ENCODE data around the gene POP5. TPM values are rescaled to one million over a fixed set of nuclear protein-coding genes. Genes with fewer than 3 reads are reported as not detected.

POP5 gene
- 49.5 and 53.9 TPM in 2 replicates for total RNA-seq (2022)
- percentile 77 among the genes with signal in this experiment for Bru-seq, nascent RNA
- percentile 81 among the genes with signal in this experiment for BruChase-seq, experiment 1, labeled RNA remaining after a 2-hour chase
- percentile 84 among the genes with signal in this experiment for BruChase-seq, experiment 2, labeled RNA remaining after a 6-hour chase
- long read RNA-seq, transcript POP5-209 (5 exons, 794 nt), result minor isoform, 7 of 67 reads
- long read RNA-seq, transcript POP5-202 (5 exons, 801 nt), result major isoform, 32 of 67 reads
- long read RNA-seq, partial matches to known transcripts, result 1 of 67 reads
- long read RNA-seq, other reads (novel, unspliced or antisense), result 19 of 67 reads

GRCh38 chr12:120580787-120581723 lies at the start of gene POP5:
Gene POP5 (minus strand): TSS chr12:120581402. CDS start chr12:120581362, 40 bp downstream.
- CTCF ChIA-PET, result interaction anchor here (0.6 to 3.6 kb wide), 17 partner anchors 9 to 1054 kb away, joined by 3 to 37 read pairs (median 3); partner anchors contain the start of genes CABP1, COQ5 and DYNLL1
- peaks cover 3% of the 10 kb centered on the region for H3K36me3 ChIP-seq (ENCODE audit: control insufficient read depth, insufficient read depth, low read length)
- intact Hi-C loops (cut with micrococcal nuclease; ENCODE audit: unreplicated experiment), result loop anchor here (1.0 to 5.0 kb wide), 8 partner anchors 10 to 531 kb away; partner anchors contain the start of genes ACADS, COQ5, COX6A1 and MLEC
- Mint-ChIP-seq H3K36me3 (ENCODE audit: insufficient read depth, unreplicated experiment) (peaks cover 51% of the 10 kb centered on the region), H3K4me1 (ENCODE audit: low read depth, unreplicated experiment) (peaks cover 15% of the 10 kb centered on the region), H3K27me3 (ENCODE audit: insufficient read depth, unreplicated experiment) (no peaks in the 10 kb centered on the region), H3K9me3 (ENCODE audit: unreplicated experiment) (no peaks in the 10 kb centered on the region), H3K4me3 (ENCODE audit: unreplicated experiment) (peak within 1 kb of the TSS; percentile 99), H3K27ac (ENCODE audit: unreplicated experiment) (peak within 1 kb of the TSS; percentile 96)
- peak within 1 kb of the TSS; percentile 86 for H3K4me3 ChIP-seq (ENCODE audit: low read depth, low read length)
- DNase-seq, result peak; percentile 96 to 97
- TSS peak; percentile 75 for BruUV-seq (replicated peaks)
- POLR2A ChIA-PET, result interaction anchor here (0.6 to 1.9 kb wide), 18 partner anchors 10 to 403 kb away, joined by 3 to 28 read pairs (median 4); partner anchors contain the start of genes COQ5, DYNLL1, HNF1A and RNU4-1
- H3K4me1 ChIP-seq, result no peaks in the 10 kb centered on the region
- no peaks in the 10 kb centered on the region for H3K9me3 ChIP-seq
- TF ChIP-seq CTCF (IDR thresholded peaks at IDR 0.05; ENCODE audit: insufficient read depth in 1 of 2, low read depth in 1 of 2, low read length in 1 of 2, severe bottlenecking in 1 of 2, unreplicated experiment in 1 of 2), result no peak
- no peaks in the 10 kb centered on the region for H3K27me3 ChIP-seq (replicated peaks; ENCODE audit: control insufficient read depth, insufficient read depth, low read length)

GRCh38 chr12:120630104-120630892 lies 49.1 kb upstream of the POP5 start:
- H3K4me1 Mint-ChIP-seq (ENCODE audit: low read depth, unreplicated experiment), result no peaks in the 10 kb centered on the region
- no peaks in the 10 kb centered on the region for H3K9me3 Mint-ChIP-seq (ENCODE audit: unreplicated experiment)
- BruUV-seq (replicated peaks), result no TSS peak
- H3K27ac Mint-ChIP-seq (ENCODE audit: unreplicated experiment), result no peak overlapping the region
- TF ChIP-seq CTCF (IDR thresholded peaks at IDR 0.05; ENCODE audit: insufficient read depth in 1 of 2, low read depth in 1 of 2, low read length in 1 of 2, severe bottlenecking in 1 of 2, unreplicated experiment in 1 of 2), result no peak
- POLR2A ChIA-PET, result no interaction called here
- Histone ChIP-seq H3K4me1 (no peaks in the 10 kb centered on the region), H3K9me3 (no peaks in the 10 kb centered on the region), H3K36me3 (ENCODE audit: control insufficient read depth, insufficient read depth, low read length) (no peaks in the 10 kb centered on the region), H3K27me3 (replicated peaks; ENCODE audit: control insufficient read depth, insufficient read depth, low read length) (no peaks in the 10 kb centered on the region), H3K4me3 (ENCODE audit: low read depth, low read length) (no peak overlapping the region)
- intact Hi-C loops (cut with micrococcal nuclease; ENCODE audit: unreplicated experiment), result no loop called here
- H3K4me3 Mint-ChIP-seq (ENCODE audit: unreplicated experiment), result no peak overlapping the region
- CTCF ChIA-PET, result interaction anchor here (0.6 kb wide), 1 partner anchor 249 kb away, joined by 3 read pairs; no protein-coding TSS in a partner anchor
- no peaks in the 10 kb centered on the region for H3K36me3 Mint-ChIP-seq (ENCODE audit: insufficient read depth, unreplicated experiment)
- H3K27me3 Mint-ChIP-seq (ENCODE audit: insufficient read depth, unreplicated experiment), result no peaks in the 10 kb centered on the region
- DNase-seq, result no peak
